HG03521 (cell line): Measurements from ENCODE around the gene C12orf76.
"Not testable (repeated sequence)": the region's sequence is repeated elsewhere in the genome, so short reads cannot be mapped to it uniquely, and the experiment has no call there.

ENCODE experiments used
- ATAC-seq: cut with Tn5 transposase; IDR thresholded peaks from one replicate; pipeline ENCODE4 v1.9.1; 2021; ENCODE audit warnings: mild to moderate bottlenecking, moderate library complexity; ENCODE audit not compliant: unreplicated experiment

C12orf76 gene, protein sequence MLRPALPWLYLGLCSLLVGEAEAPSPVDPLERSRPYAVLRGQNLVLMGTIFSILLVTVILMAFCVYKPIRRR

DNA sequence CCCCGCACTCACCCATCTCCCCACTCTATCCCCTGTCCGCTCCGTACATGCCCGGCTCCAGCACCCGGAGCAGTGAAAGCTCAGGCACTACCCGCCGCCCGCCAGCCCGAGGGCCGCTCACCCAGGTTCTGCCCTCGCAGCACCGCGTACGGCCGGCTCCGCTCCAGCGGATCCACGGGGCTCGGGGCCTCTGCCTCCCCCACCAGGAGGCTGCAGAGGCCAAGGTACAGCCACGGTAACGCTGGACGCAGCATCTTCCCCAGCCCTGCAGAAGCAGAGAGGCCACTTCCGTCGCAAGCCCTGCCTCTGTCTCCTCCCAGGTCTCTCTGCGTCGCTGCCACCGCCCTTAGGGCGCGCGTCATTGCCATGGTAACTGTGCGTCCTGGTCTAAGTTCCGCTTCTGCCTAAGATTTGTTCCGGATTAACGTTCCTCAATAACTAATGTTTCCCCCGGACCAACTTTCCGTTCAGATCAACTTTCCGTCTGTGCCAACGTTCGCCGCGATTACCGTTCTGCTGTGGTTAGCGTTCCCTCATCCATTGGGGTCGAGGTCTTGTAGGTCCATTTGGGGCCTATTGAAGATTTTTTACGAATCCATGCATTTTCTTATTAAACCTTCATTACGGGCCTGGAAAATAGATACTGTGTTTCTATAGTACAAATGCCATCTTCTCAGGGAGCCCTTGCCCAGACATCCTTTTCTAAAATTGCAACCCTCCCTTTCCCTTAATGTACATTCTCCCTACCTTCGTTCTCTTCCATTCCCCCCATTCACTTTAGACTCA lies at the start of gene C12orf76:
TSS of gene C12orf76 (minus strand) at position 281 of the 786 bp plus-strand sequence. CDS start at position 254, 27 bp downstream.
- peak; percentile 98 for ATAC-seq

DNA sequence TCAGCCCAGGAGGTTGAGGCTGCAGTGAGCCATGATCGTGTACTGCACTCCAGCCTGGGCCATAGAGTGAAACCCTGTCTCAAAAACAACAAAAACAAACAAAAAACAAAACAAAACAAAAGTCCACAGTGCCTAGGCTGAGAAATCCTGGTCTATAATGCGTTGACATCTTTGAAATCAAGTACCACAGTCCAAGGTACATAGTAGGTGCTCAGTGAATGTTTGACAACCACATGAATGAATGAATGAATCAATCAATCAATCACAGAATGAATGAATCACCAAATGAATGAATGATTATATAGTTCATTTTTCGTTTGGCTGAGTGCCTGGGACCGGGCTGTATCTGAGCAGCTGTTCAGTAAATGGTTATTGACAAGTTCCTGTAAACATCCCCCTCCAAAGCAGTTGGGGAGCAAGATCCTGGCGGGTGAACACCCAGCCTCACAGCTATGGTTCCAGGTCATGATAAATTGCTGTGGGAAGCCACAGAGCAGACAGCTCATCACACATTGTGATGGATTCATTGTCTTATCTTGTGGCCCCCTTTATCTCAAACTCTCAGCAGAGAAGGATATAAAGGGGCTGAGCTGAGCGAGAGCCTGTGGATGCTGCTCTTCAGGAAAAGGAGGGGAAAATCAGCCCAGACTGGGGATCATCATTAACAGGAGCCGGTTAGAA lies 45.4 kb upstream of the C12orf76 start:
- ATAC-seq: no peak

DNA sequence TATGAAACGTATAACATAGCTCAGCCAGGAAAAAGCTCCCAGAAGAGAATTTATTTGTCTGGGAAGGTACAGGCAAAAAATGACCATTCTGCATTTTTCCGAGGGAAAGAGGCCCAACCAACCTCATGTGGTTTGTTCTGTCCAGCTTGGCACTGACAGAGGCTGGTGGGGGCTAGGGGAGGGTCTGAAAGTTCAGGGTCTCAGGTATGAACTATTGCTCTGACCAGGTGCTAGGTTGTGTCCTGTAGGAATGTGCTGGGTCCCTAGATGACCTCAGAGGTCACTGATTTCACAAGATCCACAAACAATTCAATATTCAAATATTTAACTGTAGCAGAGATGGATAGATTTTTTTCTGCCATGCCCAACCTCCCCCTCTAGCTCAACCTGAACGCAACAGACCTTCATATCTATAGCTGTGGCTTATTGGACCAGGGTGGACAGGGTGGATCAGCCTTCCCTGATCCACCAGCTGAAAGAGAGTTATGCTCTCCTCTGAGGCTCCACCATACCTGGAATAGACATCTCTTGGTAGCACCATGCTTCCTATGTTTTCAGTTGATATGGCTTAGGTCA lies 42.9 kb upstream of the C12orf76 start:
- no peak for ATAC-seq

DNA sequence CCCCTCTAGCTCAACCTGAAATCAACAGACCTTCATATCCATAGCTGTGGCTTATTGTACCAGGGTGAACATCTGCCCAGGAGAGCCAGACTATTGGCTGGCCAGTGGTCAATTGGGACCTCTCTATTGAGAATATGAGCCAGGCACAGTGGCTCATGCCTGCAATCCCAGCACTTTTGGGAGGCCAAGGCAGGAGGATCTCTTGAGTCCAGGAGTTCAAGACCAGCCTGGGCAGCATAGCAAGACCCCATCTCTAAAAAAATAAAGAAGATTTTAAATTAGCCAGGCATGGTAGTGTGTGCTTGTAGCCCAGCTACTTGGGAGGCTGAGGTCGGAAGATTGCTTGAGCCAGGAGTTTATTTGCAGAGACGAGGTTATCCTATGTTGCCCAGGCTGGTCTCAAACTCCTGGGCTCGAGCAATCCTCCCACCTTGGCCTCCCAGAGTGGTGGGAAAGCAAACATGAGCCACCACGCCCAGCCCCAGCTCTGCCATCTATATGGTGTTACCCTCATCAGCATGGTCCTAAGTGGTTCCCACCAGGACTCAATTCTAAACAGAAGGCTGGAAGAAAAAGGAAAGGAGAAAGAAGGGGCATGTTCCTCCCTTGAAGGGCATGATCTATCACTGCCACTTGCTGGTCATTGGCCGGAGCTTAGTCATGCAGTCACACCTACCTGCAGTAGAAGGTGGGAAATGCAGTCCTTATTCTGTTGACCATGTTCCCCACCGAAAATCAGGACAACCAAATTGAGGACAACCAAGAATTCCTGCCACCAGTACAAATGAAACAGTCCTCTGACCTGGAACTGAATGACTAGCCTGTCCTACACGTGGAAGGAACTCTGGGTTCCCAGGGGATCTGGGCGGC lies 42.2 kb upstream of the C12orf76 start:
- no peak for ATAC-seq

DNA sequence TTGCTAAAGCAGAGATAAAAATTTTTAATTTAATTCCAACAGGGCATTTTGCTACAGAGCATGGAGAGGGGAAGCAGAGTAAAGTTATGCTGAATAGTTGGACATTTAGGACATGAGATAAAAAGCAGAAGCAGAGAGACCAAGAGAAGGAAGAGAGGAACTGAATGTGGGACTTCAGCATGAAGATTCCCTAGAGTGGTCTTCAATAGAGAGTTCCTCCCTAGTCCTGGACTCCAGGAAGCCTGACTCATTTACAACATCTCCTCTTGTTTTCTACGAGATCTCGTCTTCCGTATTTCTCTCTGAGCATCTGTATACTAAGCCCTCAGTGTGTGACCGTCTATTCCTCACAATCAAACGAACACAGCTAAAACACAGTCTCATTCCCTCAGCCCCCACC lies 40.6 kb upstream of the C12orf76 start:
- ATAC-seq: no peak

DNA sequence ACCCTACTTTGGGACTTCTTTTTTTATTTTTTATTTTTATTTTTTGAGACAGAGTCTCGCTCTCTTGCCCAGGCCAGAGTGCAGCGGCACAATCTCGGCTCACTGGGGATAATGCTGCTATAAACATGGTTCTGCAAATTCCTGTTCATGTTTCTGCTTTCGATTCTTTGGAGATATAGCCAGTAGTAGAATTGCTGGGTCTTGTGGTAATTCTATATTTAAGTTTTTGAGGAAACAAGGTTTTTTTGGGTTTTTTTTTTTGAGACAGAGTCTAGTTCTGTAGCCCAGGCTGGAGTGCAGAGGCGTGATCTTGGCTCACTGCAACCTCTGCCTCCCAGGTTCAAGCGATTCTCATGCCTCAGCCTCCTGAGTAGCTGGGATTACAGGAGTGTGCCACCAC lies 39.9 kb upstream of the C12orf76 start:
- not testable (repeated sequence) for ATAC-seq

DNA sequence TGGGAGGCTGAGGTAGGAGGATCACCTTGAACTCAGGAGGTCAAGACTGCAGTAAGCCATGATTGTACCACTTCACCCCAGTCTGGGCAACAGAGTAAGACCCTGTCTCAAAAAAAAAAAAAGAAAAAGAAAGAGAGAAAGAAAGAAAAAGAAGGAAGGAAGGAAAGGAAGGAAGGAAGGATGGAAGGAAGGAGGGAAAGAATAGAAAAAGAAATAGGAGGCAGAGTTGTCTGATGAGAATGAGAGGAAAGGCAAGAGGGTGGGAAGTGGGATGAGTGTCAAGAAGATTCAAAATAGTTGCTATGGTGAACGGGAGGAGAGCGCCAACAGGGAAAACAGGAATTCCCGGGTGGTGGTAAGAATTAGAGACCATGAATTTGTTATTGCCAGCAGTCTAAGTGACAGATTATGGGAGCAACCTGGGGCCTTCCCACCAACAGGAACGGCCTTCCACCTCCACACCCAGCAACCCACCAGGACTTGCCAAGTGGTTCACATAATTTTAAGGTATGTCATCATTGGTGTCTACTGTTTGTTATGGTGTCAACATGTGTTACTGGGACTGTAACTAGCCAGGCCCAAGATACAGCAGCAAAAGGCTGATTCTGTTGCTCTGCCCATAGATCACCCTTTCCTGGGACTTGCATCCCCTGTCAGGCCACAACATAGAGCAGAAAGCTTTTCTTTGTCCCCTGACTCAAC lies 36.1 kb upstream of the C12orf76 start:
- ATAC-seq: no peak

DNA sequence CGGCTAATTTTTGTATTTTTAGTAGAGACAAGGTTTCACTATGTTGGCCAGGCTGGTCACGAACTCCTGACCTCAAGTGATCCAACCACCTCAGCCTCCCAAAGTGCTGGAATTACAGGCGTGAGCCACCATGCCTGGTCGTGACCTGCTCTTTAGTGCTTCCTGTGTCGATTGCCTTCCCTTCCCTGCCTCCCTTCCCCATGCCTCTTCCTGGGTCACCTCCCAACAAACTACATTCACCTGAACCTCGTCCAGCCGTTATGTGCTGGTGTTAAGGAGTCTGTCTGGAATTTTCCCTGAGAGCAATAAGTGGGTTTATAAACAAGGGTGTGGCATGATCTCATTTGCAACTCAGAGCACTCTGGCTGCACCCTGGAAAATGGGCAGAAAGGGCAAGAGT lies 32.1 kb upstream of the C12orf76 start:
- no peak for ATAC-seq

DNA sequence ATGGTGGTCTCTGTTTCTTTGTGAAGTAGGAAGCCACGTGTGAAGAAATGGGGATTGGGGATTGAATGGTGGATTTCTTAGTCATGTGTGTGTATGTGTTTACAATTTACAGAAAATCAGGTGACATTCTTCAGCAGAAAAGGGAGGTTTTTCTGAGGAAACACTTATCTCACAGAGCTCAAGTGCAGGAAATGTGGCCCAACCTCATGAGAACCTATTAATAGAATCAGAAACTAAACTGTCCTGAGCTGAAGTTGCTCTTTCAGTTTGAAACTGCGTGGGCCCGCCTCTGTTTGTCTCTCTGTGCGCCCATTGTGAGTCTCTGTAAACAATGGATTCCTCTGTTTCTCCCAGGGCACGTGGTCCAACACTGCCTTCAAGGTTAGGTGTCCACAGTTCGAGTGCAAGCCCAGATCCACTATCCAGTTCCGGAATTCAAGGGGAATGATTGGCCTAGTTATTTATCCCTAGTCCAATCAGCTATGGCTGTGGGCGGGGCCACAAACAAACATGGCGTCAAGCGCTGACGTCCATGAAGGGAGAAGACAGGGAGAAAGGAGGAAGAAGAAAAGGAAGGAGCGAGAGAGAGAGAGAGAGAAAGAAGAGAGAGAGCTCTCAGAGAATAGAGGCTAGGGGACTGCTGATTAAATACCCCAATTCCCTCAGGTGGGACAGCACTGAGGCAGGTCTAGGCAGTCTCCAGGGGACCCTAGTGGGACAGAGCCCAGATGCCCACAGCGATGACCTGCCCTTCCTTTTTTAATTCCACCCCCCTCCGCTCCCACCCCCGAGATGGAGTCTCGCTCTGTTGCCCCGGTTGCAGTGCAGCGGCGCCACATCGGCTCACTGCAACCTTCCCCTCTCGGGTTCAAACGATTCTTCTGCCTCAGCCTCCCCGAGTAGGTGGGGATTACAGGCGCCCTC lies 31.4 kb upstream of the C12orf76 start:
- ATAC-seq: peak; percentile 83

DNA sequence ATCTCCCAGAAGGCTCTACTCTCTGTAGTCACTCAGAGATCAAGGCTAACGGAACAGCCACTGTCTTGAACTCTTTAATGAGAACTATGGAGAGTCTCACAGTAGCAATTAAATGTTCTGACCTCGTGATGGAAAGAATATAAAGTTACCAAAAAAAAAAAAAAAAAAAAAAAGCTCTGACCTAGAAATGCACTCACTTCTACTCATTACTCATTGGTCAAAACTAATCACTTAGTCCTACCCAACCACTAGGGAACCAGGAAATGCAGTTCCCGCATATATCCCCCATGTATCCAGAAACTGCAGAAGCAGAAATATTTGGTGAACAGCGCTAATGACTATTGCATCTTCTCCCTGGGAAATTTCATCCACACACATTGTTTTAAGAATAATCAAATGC lies 29.5 kb upstream of the C12orf76 start:
- ATAC-seq: no peak

DNA sequence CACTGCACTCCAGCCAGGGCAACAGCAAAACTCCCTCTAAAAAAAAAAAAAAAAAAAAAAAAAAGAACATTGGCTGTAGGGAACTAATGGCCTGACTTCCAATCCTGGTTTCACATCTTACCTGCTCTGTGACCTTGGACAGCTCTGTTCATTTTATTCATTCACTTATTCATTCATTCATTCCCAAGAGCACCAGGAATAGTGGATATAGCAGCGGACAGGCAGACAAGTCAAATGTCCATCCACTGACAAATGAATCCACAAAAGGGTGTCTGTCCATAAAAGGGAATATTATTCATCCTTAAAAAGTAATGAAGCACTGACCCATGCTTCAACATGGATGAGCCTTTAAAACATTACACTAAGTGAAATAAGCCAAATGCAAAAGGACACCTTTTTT lies 27.6 kb upstream of the C12orf76 start:
- ATAC-seq: no peak

DNA sequence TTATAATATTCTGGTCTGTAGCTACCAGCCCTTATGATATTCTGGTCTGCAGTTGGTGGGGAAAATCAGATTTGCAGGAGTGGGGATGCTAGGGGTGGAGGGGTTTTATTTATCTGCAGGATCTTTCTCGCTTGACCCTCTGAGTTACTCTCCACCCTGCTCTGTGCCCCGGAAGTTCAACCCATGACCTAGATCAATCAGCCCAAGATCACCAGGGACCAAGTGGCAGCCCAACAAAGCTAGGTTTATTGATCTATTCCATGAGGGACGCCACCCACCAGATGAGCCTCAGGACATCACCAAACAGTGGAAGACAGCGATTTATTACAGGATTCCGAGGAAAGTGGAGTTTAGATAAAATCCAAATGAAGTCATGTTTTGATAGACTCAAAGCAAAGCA lies 25.8 kb upstream of the C12orf76 start:
- no peak for ATAC-seq

DNA sequence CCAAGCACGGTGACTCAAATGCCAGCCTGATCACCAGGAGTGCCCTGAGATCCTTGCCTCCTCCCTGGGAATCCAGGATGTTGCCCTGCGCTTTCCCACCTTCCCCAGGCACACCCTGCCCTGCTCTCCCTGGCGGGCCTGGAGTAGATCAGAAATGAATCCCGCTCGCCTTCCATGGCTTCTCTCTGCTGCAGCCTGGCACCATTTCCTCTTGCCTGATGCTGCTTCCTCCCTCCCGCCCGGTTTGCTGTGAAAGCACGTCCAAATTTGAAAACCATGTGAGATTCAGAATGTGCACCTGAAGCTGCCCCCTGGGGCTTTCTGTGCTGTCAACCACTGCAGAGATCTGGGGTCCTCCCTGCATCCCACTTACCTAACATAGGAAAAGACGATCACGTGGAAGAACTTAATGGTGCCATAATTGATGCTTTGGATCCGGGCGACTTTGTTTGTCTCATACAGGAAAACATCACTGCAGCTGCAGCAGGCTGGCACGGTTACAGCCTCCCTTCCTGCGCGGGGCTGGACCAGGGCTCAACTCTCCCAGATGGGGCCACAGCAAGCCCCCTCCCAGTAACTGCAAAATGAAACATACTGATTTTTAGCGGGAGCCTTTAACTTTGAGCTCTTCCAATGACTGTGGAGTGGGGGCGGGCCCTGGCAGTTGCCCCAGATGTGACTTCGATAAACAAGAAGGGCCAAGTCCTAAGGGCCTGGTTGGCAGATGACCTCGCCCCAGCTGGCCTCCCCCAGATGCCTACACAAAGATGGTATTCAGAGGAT lies 24.9 kb upstream of the C12orf76 start:
- no peak for ATAC-seq

DNA sequence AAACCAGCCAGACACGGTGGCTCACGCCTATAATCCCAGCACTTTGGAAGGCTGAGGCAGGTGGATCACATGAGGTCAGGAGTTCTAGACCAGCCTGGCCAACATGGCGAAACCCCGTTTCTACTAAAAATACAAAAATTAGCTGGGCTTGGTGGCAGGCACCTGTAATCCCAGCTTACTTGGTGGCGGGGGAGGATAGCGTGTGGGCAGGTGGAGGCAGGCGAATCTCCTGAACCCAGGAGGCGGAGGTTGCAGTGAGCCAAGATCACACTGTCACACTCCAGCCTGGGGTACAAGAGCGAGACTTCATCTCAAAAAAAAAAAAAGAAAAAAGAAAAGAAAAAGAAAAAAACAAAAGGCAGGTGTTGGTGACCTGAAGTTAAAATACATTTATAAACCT lies 24.3 kb upstream of the C12orf76 start:
- ATAC-seq: not testable (repeated sequence)

DNA sequence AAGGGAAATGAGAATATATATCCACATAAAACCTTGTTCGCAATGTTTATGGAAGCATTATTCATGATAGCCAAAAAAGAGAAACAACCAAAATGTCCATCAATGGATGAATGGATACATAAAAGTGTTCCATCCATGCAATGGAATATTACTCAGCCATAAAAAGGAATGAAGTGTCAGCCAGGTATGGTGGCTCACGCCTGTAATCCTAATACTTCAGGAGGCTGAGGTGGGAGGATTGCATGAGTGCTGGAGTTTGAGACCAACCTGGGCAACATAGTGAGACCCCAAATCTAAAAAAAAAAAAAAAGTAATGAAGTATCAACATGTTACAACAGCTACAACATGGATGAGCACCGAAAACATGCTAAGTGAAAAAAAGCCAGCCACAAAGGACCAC lies 23.6 kb upstream of the C12orf76 start:
- ATAC-seq: no peak

DNA sequence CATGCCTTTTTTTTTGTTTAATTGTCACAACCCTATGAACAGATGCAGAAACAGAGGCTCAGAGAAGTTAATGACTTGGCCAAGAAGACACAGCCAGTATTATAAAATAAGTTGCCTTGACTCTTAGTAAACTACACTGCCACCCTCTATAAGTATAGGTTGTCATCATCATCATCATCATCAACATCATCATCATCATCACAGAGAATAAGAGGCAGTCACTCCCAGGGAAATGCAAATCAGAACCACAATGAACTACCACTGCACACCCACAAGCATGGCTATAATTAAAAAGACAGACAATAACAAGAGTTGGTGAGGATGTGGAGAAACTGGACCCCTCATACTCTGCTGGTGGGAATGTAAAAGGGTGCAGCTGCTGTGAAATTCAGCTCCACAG lies 23.2 kb upstream of the C12orf76 start:
- ATAC-seq: no peak

DNA sequence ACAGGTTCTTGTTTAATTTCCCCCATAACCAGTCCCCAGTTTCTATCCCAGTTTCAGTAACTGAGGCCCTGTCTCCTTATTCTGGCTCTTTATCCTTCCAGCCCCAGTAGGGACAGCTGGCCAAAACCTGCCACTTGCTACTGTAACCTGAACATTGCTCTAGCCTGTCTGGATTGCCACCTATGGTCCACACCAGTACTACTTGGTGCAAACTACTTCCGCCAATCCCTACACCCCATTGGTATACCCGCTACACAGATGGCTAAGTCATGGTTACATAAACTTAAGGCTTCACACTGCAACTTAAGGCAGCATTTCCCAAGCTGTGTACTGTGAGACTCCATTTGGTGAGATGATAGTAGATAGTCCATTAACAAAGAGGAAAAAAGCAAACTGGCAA lies 20.3 kb upstream of the C12orf76 start:
- no peak for ATAC-seq

DNA sequence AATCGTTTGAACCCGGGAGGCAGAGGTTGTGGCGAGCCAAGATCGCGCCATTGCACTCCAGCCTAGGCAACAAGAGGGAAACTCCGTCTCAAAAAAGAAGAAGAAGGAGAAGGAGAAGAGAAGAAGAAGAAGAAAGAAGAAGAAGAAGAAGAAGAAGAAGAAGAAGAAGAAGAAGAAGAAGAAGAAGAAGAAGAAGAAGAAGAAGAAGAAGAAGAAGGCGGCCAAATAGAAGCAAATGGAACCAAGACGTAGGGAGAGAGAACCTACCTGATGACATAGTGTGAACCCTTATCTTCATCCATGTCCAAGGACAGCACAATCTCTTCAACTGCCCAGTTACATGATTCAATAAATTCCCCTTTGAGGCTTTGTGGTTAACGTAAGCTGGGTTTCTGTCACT lies 19.8 kb upstream of the C12orf76 start:
- not testable (repeated sequence) for ATAC-seq

DNA sequence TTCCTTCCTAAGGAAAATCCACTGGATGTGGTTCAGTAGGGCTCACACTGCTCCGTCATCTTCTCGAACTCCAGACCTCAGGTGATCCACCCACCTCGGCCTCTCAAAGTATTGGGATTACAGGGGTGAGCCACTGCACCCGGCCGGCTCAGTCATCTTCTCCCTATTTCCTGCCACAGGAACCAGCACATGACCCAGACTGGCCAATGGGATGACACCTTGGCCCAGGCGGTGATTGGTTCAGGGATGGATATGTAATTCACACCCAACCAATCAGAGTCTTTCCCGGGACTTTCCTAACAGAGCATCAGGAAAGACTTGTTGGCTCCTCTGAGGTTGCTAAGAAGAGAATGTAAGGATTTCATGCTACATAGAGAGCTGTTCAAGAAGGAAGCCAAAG lies 19.2 kb upstream of the C12orf76 start:
- ATAC-seq: no peak
